Measurements from ENCODE around the gene SH3BP4. TPM values are rescaled to one million over a fixed set of nuclear protein-coding genes. Genes with fewer than 3 reads are reported as not detected.
A peak's percentile ranks its signal among the peaks of the same experiment; 100 is the strongest.

SH3BP4 gene
- total and polyA plus RNA-seq, 2 of the 13 experiments (the other 11 are each of a cell fraction or from before 2014, with no cell fraction given) = 34.6 to 99.1 TPM

GRCh38 chr2:234914371-234915154 is 37.3 kb upstream of the SH3BP4 start (continued):
- TF ChIP-seq POGZ (CRISPR knock-in tag; IDR thresholded peaks at IDR 0.05) = no peak
- TF ChIP-seq KDM5B (CRISPR knock-in tag; IDR thresholded peaks at IDR 0.05; ENCODE audit: borderline replicate concordance) = no peak
- TF ChIP-seq, protein P1, sequence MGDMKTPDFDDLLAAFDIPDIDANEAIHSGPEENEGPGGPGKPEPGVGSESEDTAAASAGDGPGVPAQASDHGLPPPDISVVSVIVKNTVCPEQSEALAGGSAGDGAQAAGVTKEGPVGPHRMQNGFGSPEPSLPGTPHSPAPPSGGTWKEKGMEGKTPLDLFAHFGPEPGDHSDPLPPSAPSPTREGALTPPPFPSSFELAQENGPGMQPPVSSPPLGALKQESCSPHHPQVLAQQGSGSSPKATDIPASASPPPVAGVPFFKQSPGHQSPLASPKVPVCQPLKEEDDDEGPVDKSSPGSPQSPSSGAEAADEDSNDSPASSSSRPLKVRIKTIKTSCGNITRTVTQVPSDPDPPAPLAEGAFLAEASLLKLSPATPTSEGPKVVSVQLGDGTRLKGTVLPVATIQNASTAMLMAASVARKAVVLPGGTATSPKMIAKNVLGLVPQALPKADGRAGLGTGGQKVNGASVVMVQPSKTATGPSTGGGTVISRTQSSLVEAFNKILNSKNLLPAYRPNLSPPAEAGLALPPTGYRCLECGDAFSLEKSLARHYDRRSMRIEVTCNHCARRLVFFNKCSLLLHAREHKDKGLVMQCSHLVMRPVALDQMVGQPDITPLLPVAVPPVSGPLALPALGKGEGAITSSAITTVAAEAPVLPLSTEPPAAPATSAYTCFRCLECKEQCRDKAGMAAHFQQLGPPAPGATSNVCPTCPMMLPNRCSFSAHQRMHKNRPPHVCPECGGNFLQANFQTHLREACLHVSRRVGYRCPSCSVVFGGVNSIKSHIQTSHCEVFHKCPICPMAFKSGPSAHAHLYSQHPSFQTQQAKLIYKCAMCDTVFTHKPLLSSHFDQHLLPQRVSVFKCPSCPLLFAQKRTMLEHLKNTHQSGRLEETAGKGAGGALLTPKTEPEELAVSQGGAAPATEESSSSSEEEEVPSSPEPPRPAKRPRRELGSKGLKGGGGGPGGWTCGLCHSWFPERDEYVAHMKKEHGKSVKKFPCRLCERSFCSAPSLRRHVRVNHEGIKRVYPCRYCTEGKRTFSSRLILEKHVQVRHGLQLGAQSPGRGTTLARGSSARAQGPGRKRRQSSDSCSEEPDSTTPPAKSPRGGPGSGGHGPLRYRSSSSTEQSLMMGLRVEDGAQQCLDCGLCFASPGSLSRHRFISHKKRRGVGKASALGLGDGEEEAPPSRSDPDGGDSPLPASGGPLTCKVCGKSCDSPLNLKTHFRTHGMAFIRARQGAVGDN (CRISPR knock-in tag; IDR thresholded peaks at IDR 0.05) = peak; percentile 36
- TF ChIP-seq, protein P2, sequence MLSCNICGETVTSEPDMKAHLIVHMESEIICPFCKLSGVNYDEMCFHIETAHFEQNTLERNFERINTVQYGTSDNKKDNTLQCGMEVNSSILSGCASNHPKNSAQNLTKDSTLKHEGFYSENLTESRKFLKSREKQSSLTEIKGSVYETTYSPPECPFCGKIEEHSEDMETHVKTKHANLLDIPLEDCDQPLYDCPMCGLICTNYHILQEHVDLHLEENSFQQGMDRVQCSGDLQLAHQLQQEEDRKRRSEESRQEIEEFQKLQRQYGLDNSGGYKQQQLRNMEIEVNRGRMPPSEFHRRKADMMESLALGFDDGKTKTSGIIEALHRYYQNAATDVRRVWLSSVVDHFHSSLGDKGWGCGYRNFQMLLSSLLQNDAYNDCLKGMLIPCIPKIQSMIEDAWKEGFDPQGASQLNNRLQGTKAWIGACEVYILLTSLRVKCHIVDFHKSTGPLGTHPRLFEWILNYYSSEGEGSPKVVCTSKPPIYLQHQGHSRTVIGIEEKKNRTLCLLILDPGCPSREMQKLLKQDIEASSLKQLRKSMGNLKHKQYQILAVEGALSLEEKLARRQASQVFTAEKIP (CRISPR knock-in tag; IDR thresholded peaks at IDR 0.05; ENCODE audit: borderline replicate concordance) = no peak
- TF ChIP-seq ZKSCAN5 (CRISPR knock-in tag; IDR thresholded peaks at IDR 0.05) = no peak
- peak; percentile 37; the same call in 1 of the 2 replicates for TF ChIP-seq HNF4G (IDR thresholded peaks at IDR 0.05; ENCODE audit: borderline replicate concordance, low read depth, low read length)
- no peak for TF ChIP-seq HNF4G (CRISPR knock-in tag; IDR thresholded peaks at IDR 0.05; ENCODE audit: borderline replicate concordance, low read depth)
- TF ChIP-seq, protein P3, sequence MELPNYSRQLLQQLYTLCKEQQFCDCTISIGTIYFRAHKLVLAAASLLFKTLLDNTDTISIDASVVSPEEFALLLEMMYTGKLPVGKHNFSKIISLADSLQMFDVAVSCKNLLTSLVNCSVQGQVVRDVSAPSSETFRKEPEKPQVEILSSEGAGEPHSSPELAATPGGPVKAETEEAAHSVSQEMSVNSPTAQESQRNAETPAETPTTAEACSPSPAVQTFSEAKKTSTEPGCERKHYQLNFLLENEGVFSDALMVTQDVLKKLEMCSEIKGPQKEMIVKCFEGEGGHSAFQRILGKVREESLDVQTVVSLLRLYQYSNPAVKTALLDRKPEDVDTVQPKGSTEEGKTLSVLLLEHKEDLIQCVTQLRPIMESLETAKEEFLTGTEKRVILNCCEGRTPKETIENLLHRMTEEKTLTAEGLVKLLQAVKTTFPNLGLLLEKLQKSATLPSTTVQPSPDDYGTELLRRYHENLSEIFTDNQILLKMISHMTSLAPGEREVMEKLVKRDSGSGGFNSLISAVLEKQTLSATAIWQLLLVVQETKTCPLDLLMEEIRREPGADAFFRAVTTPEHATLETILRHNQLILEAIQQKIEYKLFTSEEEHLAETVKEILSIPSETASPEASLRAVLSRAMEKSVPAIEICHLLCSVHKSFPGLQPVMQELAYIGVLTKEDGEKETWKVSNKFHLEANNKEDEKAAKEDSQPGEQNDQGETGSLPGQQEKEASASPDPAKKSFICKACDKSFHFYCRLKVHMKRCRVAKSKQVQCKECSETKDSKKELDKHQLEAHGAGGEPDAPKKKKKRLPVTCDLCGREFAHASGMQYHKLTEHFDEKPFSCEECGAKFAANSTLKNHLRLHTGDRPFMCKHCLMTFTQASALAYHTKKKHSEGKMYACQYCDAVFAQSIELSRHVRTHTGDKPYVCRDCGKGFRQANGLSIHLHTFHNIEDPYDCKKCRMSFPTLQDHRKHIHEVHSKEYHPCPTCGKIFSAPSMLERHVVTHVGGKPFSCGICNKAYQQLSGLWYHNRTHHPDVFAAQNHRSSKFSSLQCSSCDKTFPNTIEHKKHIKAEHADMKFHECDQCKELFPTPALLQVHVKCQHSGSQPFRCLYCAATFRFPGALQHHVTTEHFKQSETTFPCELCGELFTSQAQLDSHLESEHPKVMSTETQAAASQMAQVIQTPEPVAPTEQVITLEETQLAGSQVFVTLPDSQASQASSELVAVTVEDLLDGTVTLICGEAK (IDR thresholded peaks at IDR 0.05) = no peak
- TF ChIP-seq, protein P3 (CRISPR knock-in tag; IDR thresholded peaks at IDR 0.05) = no peak
- no peak for TF ChIP-seq REXO4 (CRISPR knock-in tag; IDR thresholded peaks at IDR 0.05; ENCODE audit: borderline replicate concordance)
- no peak for TF ChIP-seq ZMAT3 (CRISPR knock-in tag; conservative IDR thresholded peaks at IDR 0.05)
- TF ChIP-seq FOXK1 (CRISPR knock-in tag; IDR thresholded peaks at IDR 0.05; ENCODE audit: borderline replicate concordance, low read depth) = no peak

Data from HepG2 (cell line).